ENCODE measurements around the gene GSTK1. TPM values are rescaled to one million over a fixed set of nuclear protein-coding genes. Genes with fewer than 3 reads are reported as not detected.
"Not testable (repeated sequence)": the region's sequence is repeated elsewhere in the genome, so short reads cannot be mapped to it uniquely, and the experiment has no call there.

GSTK1 gene
- total and polyA plus RNA-seq, 8 donors = 71.8 to 305 (median 152) TPM

GRCh38 chr7:143257501-143257900 lies 5.7 kb upstream of the GSTK1 start:
- 76 to 85% (median 79%) methylated on average over 5 of the region's 5 CpGs for whole genome bisulfite sequencing, 5 donors
- no peaks in the 10 kb centered on the region for H3K27me3 ChIP-seq
- H3K27ac ChIP-seq = no peak overlapping the region
- TF ChIP-seq CTCF (IDR thresholded peaks at IDR 0.05) (no peak), POLR2AphosphoS5 (IDR thresholded peaks at IDR 0.05) (no peak), EP300 (IDR thresholded peaks at IDR 0.05) (no peak), POLR2A (IDR thresholded peaks at IDR 0.05) (no peak)
- no peaks in the 10 kb centered on the region for H3K9me3 ChIP-seq
- intact Hi-C loops (cut with DNase I; ENCODE audit: low total_unique reads) = no loop called here
- no peaks in the 10 kb centered on the region for H3K36me3 ChIP-seq
- no peak overlapping the region for H3K4me3 ChIP-seq
- H3K4me1 ChIP-seq = peaks cover 0 to 26% (median 8%) of the 10 kb centered on the region in 4 donors
- no peak for DNase-seq

- peaks cover 0 to 31% (median 12%) of the 10 kb centered on the region in 4 donors for H3K4me1 ChIP-seq
- no peaks in the 10 kb centered on the region for H3K9me3 ChIP-seq
- intact Hi-C loops (cut with DNase I; ENCODE audit: low total_unique reads) = no loop called here
- no peaks in the 10 kb centered on the region for H3K27me3 ChIP-seq
- H3K36me3 ChIP-seq = no peaks in the 10 kb centered on the region
- WGBS, 5 donors = 6 to 20% (median 12%) methylated on average over 2 of the region's 2 CpGs
- H3K4me3 ChIP-seq = no peak overlapping the region
- no peak for DNase-seq
- TF ChIP-seq POLR2AphosphoS5 (IDR thresholded peaks at IDR 0.05) = peak in 1 of 3 donors; percentile 10
- no peak for TF ChIP-seq EP300 (IDR thresholded peaks at IDR 0.05)
- peak overlapping the region in 2 of 5 donors; percentile 40 to 52 for H3K27ac ChIP-seq
These were observed 4.4 kb upstream of the GSTK1 start for GRCh38 chr7:143258831-143259230.

GRCh38 chr7:143259765-143260164 lies 3.5 kb upstream of the GSTK1 start:
- H3K4me3 ChIP-seq = no peak overlapping the region
- H3K27ac ChIP-seq = no peak overlapping the region
- DNase-seq = no peak
- H3K4me1 ChIP-seq = peaks cover 8 to 39% (median 21%) of the 10 kb centered on the region in 4 donors
- no peaks in the 10 kb centered on the region for H3K9me3 ChIP-seq
- WGBS, 5 donors = 70 to 89% (median 85%) methylated on average over 2 of the region's 2 CpGs
- H3K27me3 ChIP-seq = no peaks in the 10 kb centered on the region
- TF ChIP-seq POLR2AphosphoS5 (IDR thresholded peaks at IDR 0.05) = no peak
- no peak for TF ChIP-seq POLR2A (IDR thresholded peaks at IDR 0.05)
- TF ChIP-seq EP300 (IDR thresholded peaks at IDR 0.05) = no peak
- no peak for TF ChIP-seq CTCF (IDR thresholded peaks at IDR 0.05)
- intact Hi-C loops (cut with DNase I; ENCODE audit: low total_unique reads) = no loop called here
- peaks cover 0 to under 1% (median 0%) of the 10 kb centered on the region in 4 donors for H3K36me3 ChIP-seq

- no peak for DNase-seq
- TF ChIP-seq EP300 (IDR thresholded peaks at IDR 0.05) (no peak), CTCF (IDR thresholded peaks at IDR 0.05) (no peak), POLR2AphosphoS5 (IDR thresholded peaks at IDR 0.05) (no peak), POLR2A (IDR thresholded peaks at IDR 0.05) (no peak)
- no peak overlapping the region for H3K27ac ChIP-seq
- peaks cover 3 to 17% (median 6%) of the 10 kb centered on the region in 4 donors for H3K36me3 ChIP-seq
- 77 to 89% (median 83%) methylated on average over 1 of the region's 1 CpG for WGBS, 5 donors
- no peaks in the 10 kb centered on the region for H3K27me3 ChIP-seq
- H3K9me3 ChIP-seq = no peaks in the 10 kb centered on the region
- H3K4me1 ChIP-seq = peaks cover 13 to 40% (median 29%) of the 10 kb centered on the region in 4 donors
- no peak overlapping the region for H3K4me3 ChIP-seq
- intact Hi-C loops (cut with DNase I; ENCODE audit: low total_unique reads) = no loop called here
These were observed 1.3 kb upstream of the GSTK1 start for GRCh38 chr7:143261901-143262300.

- peaks cover 13 to 30% (median 25%) of the 10 kb centered on the region in 4 donors for H3K4me1 ChIP-seq
- H3K9me3 ChIP-seq; DNase-seq; intact Hi-C loops (cut with DNase I; ENCODE audit: low total_unique reads); H3K27me3 ChIP-seq: not testable (repeated sequence)
- WGBS, 5 donors = 43 to 58% (median 45%) methylated on average over 14 to 15 of the region's 15 CpGs
- peaks cover 22 to 40% (median 29%) of the 10 kb centered on the region in 4 donors for H3K36me3 ChIP-seq
- peak overlapping the region; percentile 89 to 95 (median 93) for H3K27ac ChIP-seq
- peak overlapping the region; percentile 79 to 88 (median 81) for H3K4me3 ChIP-seq
These were observed 941 bp downstream of the GSTK1 start for GRCh38 chr7:143264196-143264568.

Measured in stomach (tissue), 9 donors.